ENCODE measurements around the gene FMN2.
"Not testable (repeated sequence)": the region's sequence is repeated elsewhere in the genome, so short reads cannot be mapped to it uniquely, and the experiment has no call there.

Gene FMN2

GRCh38 chr1:240385551-240385950, 293.9 kb downstream of the FMN2 start:
- DNase-seq: no peak

- no peak for DNase-seq
Observed at GRCh38 chr1:240385985-240386978, 294.6 kb downstream of the FMN2 start.

- DNase-seq: no peak
Observed at GRCh38 chr1:240387051-240387450, 295.4 kb downstream of the FMN2 start.

- no peak for DNase-seq
Observed at GRCh38 chr1:240391660-240392260, 300.1 kb downstream of the FMN2 start.

GRCh38 chr1:240394353-240394752, 302.7 kb downstream of the FMN2 start:
- no peak for DNase-seq

- DNase-seq: no peak
Observed at GRCh38 chr1:240395336-240395735, 303.7 kb downstream of the FMN2 start.

- no peak for DNase-seq
Observed at GRCh38 chr1:240399381-240399780, 307.7 kb downstream of the FMN2 start.

- no peak for DNase-seq
Observed at GRCh38 chr1:240401731-240402130, 310.0 kb downstream of the FMN2 start.

GRCh38 chr1:240402326-240402725, 310.6 kb downstream of the FMN2 start:
- no peak for DNase-seq

GRCh38 chr1:240404286-240404685, 312.6 kb downstream of the FMN2 start:
- DNase-seq: no peak

- DNase-seq: no peak
Observed at GRCh38 chr1:240405751-240406150, 314.1 kb downstream of the FMN2 start.

- DNase-seq: no peak
Observed at GRCh38 chr1:240407407-240407806, 315.7 kb downstream of the FMN2 start.

GRCh38 chr1:240409615-240410014, 317.9 kb downstream of the FMN2 start:
- no peak for DNase-seq

GRCh38 chr1:240413732-240414131, 322.0 kb downstream of the FMN2 start:
- no peak for DNase-seq

GRCh38 chr1:240414237-240414636, 322.6 kb downstream of the FMN2 start:
- DNase-seq: no peak

- DNase-seq: not testable (repeated sequence)
Observed at GRCh38 chr1:240415011-240415410, 323.3 kb downstream of the FMN2 start.

GRCh38 chr1:240415532-240415931, 323.8 kb downstream of the FMN2 start:
- DNase-seq: no peak

GRCh38 chr1:240417317-240417716, 325.6 kb downstream of the FMN2 start:
- DNase-seq: no peak

- no peak for DNase-seq
Observed at GRCh38 chr1:240420766-240421165, 329.1 kb downstream of the FMN2 start.

GRCh38 chr1:240423246-240423924, 331.7 kb downstream of the FMN2 start:
- DNase-seq: no peak

- no peak for DNase-seq
Observed at GRCh38 chr1:240424740-240425464, 333.2 kb downstream of the FMN2 start.

GRCh38 chr1:240426051-240426450, 334.4 kb downstream of the FMN2 start:
- no peak for DNase-seq

All from cerebellar nuclear complex (tissue), 1 donor.